OCI-LY7 (cell line): Measurements from ENCODE around the gene MMP1.
"Not testable (repeated sequence)": the region's sequence is repeated elsewhere in the genome, so short reads cannot be mapped to it uniquely, and the experiment has no call there.

Source experiments
- EZH2phosphoT487 ChIP-seq: fragments of 200-600 bp; sonication (generic); IDR thresholded peaks from 2 replicates; pipeline ENCODE4 v1.6.1; 2018; ENCODE audit warnings: low read depth, borderline replicate concordance, mild to moderate bottlenecking, mixed run types, antibody characterized with exemption, low read length, moderate library complexity, mixed read lengths
- TF ChIP-seq, protein P1 (sequence below): fragments of 200-600 bp; sonication (generic); conservative IDR thresholded peaks from 2 replicates; pipeline ENCODE4 v1.5.1; 2014; ENCODE audit warnings: mild to moderate bottlenecking, antibody characterized with exemption, low read length, moderate library complexity, mixed read lengths

DNA sequence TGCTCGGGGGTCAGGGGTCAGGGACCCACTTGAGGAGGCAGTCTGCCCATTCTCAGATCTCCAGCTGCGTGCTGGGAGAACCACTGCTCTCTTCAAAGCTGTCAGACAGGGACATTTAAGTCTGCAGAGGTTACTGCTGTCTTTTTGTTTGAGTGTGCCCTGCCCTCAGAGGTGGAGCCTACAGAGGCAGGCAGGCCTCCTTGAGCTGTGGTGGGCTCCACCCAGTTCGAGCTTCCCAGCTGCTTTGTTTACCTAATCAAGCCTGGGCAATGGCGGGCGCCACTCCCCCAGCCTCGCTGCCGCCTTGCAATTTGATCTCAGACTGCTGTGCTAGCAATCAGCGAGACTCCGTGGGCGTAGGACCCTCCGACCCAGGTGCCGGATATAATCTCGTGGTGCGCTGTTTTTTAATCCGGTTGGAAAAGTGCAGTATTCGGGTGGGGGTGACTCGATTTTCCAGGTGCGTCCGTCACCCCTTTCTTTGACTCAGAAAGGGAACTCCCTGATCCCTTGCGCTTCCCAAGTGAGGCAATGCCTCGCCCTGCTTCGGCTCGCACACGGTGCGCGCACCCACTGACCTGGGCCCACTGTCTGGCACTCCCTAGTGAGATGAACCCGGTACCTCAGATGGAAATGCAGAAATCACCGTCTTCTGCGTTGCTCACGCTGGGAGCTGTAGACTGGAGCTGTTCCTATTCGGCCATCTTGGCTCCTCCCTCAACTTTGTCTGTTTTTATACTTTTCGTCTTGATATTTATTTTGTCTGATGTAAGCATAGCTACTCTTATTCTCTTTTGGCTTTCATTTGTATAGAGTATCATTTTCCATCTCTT lies 51.0 kb downstream of the MMP1 start:
- TF ChIP-seq, protein P1, sequence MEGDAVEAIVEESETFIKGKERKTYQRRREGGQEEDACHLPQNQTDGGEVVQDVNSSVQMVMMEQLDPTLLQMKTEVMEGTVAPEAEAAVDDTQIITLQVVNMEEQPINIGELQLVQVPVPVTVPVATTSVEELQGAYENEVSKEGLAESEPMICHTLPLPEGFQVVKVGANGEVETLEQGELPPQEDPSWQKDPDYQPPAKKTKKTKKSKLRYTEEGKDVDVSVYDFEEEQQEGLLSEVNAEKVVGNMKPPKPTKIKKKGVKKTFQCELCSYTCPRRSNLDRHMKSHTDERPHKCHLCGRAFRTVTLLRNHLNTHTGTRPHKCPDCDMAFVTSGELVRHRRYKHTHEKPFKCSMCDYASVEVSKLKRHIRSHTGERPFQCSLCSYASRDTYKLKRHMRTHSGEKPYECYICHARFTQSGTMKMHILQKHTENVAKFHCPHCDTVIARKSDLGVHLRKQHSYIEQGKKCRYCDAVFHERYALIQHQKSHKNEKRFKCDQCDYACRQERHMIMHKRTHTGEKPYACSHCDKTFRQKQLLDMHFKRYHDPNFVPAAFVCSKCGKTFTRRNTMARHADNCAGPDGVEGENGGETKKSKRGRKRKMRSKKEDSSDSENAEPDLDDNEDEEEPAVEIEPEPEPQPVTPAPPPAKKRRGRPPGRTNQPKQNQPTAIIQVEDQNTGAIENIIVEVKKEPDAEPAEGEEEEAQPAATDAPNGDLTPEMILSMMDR, result not testable (repeated sequence)
- TF ChIP-seq EZH2phosphoT487, result not testable (repeated sequence)
